Hematopoietic multipotent progenitor cell treated with erythropoietin and hydrocortisone succinate and interleukin-3 and kit ligand, for 6 days (in vitro differentiated cells): ENCODE measurements around the gene TRAK2.
"Not testable (repeated sequence)": the region's sequence is repeated elsewhere in the genome, so short reads cannot be mapped to it uniquely, and the experiment has no call there.

ENCODE experiments used
- DNase-seq: peaks from one replicate; pipeline ENCODE4 v3.0.0-alpha.2; 2015

TRAK2 gene

DNA sequence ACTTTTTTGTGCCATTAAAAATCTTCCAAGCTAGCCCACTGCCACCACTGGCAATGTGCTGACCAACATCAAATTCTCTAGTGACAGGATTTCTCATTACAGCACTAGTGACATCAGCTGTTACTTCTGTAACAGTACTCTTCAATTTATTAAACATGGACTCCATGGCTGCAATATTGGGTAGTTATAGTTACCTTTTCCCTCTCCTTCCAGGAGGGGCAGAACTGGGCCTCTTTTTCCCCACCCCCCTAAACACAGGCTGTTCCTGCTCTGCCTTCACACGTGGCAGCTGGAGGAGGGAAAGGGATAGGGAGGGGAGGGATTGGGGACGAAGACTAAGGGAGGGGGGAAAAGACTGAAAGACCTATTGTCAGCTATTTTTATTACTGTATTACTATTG lies 38.1 kb downstream of the TRAK2 start:
- no peak for DNase-seq

DNA sequence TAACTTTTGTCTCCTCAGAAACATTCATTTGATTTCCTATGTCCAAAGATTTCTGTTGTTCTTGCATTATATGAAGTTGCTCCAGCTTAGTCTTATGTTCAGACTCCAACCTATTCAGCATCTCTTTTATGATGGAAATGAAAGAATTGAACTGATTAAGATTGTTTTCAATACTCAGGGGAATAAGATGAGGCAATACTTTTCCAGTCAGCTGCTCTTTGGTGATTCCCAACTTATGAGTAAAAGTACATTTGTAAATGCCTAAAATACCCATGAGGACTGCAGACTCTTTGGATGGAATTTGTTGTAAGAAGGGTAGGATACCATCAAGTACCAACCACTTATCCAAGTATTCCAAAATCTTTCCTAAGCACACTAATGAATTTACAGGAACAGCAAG lies 39.8 kb downstream of the TRAK2 start:
- DNase-seq, result no peak

DNA sequence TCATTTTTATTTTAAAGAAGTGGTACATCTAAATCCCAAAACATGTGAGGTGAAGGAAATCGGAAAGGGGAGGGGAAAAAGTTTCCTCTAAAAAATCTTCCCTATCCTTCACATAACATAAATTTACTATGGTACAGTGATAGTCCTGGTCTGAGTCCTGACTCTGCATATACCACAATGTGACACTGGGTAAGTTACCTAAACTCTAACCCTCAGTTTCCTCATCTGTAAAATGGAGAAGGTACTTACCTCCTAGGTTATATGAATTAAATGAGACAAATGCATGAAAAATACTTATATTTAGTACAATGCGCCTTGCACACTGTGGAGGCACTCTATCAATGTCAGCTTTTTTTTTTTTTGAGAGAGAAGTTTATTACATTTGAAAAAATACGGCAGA lies 42.3 kb downstream of the TRAK2 start:
- DNase-seq, result no peak

DNA sequence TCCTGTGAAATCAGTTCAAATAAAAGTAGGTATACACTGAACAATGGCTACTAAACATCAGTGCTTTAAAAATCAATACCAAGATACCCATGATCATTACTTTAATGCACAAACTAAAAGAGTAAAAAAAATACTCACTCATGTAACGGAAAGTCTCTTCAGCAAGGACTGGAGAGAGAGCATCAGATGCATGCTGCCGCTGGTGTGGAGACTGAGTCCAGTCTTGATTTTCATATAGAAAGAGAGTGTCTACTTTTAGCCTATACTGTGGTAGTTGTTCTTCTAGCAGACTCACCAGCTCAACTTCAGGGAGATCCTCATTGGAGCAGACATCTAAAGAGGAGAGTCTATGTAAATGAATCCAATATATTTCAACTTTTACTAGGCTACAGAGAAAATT lies 44.0 kb downstream of the TRAK2 start:
- DNase-seq, result no peak

DNA sequence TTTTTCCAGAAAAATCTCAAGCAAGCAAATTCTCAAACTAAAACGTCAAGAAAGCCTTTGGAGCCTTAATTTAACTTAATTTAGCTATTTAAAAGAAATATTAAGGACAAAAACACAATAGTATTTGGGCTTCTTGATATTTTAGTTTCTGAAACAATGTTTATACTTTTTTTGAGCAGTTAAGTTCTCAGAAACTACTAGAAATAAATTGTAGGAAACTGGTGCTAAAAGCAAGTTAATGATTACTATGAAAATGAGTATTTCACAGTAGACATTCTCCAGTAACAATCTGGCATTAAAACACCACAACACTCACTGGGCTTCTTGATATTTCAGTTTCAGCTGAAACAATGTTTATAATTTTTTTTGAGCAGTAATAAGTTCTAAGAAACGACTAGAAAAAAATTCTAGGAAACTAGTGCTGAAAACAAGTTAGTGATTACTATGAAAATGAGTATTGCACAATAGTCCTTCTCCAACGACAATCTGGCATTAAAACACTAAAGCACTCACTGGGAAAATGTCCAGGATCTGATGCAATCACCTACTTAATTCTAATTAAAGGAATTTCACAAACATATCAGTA lies 45.1 kb downstream of the TRAK2 start:
- DNase-seq, result peak; percentile 79

DNA sequence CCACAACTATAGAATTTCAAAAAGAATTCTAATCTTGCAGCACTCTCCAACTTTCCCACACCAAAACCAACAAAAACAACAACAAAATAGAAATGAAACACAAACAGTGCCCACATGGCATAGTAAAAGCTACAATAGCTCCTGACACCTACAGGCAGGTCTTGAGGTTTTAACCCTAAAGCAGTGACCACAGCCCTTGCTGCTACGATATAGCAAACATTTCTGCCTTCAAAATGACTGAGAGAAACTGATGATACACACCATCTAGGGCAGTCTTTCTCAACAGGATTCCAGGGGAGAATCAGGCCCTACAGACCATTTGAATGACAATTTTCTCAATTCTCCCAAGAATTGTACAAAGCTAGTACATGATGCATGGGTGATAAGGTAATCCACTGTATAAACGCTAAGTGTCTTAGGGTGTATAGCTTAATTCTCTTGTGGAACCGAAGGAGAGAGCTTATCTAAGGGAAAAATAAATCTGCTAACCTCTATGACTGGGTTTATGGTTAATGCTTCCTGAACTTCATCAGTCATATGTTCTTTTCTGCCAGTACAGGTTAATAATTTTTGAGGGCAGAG lies 46.5 kb downstream of the TRAK2 start:
- peak; percentile 42 for DNase-seq

DNA sequence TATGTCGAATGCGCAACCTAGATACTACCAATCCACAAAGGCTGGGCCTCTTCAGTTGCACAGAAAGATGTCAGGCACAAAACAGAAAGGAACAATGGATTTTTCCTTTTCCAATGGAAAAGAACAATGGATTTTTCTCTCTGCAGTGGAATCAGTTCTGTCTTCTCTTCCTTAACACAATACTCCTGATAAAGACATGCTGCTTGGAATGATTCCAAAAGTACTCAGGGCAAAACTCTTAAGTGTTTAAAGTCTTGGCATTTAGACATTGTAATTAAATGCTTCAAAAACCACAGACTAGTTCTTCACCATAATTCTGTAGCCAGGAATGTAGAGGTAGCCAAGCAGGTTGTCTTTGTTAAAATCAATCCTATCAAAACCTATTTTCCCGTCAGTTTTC lies 47.4 kb downstream of the TRAK2 start:
- peak; percentile 63 for DNase-seq

DNA sequence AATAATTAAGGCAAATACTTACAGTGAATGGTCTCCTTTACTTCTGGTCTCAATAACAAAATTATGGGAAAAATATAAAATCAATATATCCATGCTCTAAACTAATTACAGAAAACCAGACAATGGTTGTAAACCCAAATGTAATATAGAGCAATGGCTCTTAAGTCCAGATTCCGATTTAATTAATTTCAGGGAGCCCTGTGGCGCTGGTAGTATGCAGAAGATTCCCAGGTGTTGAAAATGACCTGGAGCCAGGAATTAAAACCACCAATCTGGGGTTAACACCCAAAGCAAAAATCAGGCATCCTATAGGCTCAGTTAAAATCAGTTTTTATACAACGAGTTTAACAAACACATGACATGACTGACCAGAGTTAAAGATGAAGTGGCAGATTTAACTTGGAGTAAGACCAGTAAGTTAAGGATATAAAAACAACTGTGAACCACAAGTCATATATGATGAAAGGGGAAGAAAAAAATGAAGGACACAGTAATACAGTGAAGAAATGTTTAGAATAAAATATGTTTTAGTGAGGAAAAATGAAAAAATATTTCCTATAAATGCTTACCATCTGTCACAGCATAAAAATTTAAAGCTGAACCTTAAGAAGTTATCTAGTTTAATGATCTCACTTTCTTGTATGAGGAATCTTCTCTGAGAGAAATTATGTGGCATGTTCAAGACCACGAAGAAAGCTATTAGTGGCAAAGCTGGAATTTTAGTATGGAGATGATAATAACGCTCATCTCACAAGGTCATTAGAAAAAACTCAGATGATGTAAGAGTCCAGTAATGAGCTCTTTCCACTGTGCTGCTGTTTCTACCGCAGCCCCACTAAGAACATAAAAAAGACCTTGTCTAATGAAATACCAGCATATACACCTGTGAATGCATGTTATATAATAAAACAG lies 48.4 kb downstream of the TRAK2 start:
- no peak for DNase-seq

DNA sequence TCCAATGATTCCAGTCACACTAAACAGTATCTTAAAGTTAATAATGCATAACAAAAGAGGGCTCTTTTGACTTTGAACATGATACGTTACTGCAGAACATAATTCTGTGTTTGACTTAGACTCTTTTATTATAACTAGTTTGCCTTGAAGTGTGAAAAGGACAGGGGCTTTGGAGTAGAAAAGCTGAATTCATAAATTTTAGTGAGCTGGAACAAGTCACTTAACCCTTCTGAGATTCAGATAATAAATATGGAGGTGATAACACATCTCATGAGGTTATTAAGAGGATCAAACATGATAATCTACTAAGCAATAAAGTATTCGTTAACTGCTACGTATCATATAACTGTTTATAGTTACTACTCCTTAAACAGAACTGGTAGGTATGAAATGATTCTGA lies 49.4 kb downstream of the TRAK2 start:
- DNase-seq, result no peak

DNA sequence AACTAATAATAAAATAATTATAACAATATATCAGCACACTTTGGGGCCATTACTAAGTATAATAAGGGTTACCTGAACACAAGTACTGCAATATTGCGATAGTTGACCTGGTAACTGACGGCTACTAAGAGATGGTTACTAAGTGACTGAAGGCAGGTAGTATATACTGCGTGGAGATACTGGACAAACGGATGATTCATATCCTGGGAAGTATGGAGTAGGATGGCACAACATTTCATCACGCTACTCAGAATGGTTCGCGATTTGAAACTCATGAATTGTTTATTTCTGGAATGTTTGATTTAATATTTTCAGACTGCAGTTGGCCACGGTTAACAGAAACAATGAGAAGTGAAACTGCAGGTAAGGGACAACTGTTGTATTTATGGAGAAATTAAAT lies 54.7 kb downstream of the TRAK2 start:
- DNase-seq, result no peak

DNA sequence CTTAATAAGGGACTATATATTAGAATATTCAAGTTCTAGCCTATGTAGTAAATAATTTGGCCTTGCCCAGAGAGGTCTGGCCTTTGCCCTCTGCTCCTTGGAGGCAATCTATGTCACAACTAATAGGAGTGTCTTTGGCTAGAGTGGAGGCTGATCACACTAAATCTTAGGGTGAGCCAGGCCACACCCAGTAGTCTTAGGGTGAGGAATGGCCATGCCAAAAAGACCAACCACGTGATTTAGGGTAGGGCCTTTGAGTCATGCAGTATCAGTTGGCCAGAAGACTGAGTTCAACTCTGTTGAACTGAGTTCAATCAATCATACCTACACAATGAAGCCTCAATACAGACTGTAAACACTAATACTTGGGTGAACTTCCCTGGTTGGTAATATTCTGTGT lies 68.1 kb downstream of the TRAK2 start:
- peak; percentile 58 for DNase-seq

DNA sequence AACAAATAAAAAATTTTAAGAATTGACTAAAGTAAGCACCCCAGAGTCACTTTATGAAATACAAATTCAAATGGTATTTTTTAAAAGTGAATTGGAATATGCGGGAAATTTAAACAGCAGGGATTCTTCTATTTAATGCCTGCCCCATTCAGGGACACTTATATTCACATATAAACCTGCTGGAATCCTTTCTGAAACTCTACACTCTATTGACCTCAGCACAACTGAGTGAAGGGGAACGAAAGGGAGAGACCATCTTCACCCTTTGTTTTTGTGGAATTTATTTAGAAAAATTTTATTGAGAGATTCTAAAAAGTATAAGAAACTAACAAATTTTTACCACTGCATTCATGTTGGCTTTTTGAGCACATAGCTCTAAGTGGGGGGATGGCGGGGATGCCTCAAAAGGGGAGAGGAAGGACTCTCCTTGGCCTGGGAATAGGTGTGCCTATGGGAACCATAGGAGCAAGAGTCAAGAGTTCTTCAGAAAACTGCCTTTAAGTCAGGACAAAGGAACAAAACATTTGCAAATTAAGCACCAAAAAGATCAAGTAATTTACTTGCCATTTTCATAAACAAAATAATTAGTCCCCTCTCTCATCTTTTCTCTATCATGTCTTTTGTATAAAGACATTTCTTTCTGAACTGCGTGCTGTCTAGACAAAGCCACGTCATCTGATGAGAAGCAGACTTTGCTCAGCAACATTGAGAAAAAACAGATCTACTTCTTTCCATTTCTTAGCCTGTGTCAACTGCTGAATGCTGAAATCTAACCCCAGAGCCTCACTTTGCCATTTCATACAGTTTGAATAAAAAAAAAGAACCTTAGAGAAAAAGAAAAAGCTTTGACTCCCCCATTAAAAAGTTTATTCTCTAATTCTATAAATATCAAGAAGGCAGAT lies 72.5 kb downstream of the TRAK2 start:
- no peak for DNase-seq

DNA sequence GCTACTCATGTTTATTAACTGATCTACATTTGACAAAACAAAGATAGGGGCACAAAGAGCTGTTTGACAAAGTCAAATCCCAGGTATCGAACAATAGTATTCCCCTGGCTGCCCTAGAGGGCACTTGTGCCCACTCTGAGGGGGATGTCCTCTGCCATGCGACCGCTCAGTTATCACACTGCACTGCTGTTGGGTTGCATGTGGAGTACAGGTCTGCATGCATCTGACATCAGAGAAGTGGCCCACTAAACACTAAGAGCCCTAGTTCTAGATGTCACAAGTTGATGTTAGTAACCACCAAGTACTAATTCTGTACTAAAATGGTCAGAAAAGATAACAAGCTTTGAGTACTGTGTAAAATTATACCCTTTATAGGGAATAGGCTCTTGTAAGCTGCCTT lies 74.0 kb downstream of the TRAK2 start:
- peak; percentile 5 for DNase-seq

DNA sequence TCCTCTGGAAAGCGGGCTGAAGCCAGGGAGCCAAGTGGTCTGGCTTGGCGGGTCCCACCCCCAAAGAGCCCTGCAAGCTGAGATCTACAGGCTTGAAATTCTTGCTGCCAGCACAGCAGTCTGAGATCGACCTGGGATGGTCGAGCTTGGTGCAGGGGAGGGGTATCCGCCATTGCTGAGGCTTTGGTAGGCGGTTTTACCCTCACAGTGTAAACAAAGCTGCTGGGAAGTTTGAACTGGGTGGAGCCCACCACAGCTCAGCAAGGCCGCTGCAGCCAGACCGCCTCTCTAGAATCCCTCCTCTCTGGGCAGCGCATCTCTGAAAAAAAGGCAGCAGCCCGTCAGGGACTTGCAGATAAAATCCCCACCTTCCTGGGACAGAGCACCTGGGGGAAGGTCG lies 81.5 kb downstream of the TRAK2 start:
- DNase-seq, result no peak

DNA sequence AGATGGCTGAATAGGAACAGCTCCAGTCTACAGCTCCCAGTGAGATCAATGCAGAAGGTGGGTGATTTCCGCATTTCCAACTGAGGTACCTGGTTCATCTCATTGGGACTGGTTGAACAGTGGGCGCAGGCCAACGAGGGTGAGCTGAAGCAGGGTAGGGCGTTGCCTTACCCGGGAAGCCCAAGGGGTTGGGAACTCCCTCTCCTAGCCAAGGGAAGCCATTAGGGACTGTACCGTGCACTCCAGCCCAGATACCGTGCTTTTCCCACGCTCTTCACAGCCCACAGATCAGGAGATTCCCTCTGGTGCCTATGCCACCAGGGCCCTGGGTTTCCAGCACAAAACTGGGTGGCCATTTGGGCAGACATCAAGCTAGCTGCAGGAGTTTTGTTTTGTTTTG lies 81.9 kb downstream of the TRAK2 start:
- DNase-seq, result not testable (repeated sequence)

DNA sequence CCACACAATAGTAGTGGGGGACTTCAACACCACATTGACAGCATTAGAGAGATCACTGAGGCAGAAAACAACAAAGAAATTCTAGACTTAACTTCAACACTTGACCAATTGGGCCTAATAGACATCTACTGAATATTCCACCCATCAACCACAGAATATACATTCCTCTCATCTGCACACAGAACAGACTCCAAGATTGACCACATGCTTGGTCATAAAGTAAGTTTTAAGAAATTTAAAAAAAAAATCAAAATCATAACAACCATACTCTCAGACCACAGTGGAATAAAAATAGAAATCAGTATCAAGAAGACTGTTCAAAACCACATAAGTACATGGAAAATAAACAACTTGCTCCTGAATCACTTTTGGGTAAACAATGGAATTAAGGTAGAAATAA lies 85.1 kb downstream of the TRAK2 start:
- no peak for DNase-seq

DNA sequence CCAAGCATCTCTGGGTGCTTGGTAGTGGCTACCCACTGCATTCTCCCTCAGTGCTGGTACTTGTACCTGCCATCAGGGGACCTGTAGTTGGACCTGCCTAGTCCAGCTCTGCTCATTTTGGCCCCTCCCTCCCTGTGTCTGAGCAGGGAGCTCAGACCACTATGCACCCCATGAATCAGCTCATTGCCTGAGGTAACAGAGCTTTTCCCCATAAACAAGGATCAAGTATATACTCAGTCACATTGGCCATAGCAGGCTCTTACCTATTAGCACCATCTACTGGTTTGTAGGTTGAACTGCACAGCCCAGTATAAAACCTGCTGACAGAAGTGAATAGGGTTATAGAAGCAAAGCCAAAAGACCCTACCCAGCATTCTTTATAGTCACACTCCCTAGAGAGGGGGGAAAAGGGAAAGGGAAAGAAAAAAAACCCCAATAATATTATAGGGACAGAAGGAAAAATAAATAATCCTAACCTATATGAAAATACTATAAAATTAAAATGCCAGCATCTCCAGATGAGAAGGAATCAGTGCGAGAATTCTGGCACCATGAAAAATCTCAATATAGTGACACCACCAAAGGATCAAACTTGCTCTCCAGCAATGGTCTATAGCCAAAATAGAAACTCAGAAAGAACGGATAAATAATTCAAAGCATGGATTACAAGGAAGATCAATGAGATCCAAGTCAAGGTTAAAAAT lies 87.2 kb downstream of the TRAK2 start:
- peak; percentile 85 for DNase-seq

DNA sequence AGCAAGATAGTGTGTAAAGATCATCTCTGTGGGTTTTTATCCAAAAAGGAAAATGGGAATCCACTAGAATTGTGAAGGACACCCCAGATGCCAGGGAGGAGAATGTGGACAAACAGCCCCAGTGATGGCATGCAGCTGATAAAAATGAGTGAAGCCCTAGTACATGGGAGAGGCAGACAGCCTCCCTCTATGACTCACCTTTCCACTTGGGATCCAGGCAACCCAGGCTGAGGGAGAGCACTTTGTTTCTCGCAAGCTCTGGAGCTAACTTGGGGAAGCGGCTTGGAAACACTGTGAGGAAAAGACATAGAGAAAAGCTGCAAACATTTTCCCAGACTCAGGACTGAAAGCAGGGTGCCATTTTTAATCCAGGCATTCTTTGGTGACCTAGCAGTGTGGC lies 88.9 kb downstream of the TRAK2 start:
- DNase-seq, result no peak

DNA sequence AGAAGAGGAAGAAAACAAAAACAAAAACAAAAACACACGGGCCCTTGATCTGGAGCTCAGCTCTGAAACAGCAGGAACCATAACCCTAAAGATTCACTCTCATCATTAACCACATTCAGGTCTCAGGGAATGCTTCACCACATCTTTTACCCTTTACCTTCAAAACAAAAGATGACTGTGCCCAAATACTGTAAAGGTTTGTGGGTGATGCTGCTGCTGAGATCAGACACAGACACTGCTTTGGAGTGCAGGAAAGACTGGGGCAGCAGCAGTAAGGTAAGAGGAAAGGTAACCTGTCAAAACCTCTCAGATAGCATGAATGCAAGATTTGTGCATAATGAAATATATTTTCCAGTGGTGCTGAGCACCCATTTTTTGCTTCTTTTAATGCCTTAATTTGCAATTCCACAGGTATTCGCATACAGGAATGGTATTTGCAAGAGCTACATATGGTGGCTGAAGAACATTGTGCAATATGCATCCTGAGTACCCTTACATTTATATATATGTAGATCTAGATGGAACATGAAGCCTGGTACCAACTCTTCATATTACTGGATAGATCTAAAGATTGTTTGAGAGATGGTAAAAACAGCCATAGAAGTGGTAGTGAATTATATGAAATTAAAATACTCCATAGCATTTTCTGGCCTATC lies 90.1 kb downstream of the TRAK2 start:
- DNase-seq, result no peak

DNA sequence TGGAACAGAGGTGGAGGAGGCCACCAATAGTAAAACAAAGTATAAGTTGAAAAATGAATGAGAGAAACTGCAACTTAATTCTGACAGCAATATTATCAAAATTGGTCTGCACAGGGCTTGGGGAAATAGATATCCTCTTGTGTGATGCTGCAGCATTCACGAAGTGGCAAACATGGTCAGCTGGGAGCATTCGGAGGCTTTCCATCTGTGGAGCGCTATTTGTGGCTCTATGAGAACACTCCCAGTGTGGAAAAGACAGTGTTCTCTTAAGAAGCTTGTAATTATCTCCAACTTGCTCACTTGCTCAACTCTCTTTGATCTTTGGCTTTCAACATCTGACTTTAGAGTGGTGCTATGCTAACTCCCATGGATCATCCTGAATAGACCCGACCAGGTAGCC lies 91.0 kb downstream of the TRAK2 start:
- no peak for DNase-seq

DNA sequence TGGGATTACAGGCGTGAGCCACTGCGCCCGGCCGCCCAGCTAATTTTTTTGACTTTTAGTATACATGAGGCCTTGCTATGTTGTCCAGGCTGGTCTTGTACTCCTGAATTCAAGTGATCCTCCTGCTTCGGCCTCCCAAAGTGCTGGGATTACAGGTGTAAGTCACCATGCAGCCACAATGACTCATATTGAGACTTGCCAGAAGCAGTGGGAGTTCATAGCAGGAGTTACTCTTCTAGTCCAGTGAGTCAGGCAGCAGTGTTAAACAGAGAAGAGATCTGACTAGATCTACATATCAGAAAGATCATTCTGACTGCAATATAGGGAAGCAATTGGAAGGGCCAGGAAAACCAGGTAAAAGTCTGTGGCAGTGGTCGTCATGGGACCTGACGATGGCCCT lies 92.6 kb downstream of the TRAK2 start:
- no peak for DNase-seq

DNA sequence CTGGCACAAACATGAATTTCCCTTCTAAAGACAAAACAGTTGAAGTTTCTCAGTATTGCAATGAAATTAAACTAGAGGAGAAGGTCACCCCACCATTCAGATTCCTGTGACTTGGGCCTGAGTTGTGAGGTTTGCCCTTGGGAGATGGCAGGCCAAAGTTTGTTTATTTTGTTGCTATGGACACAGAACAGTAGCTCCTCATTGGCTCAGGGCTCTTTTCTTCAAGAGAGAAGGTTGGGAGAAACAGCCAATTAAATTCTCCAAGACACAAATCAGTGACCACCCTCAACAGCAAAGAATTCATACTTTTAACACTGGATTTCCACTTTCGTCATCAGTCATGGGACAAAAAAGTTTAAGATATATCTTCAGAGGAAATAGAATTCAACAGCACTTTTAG lies 94.0 kb downstream of the TRAK2 start, which contains the start of gene FLACC1:
Gene FLACC1 (minus strand): TSS at position 125 of the 400 bp plus-strand sequence. CDS start 5,941 bp downstream, outside the sequence.
- peak; percentile 27 for DNase-seq
